OCI-LY1 (cell line): ENCODE data around the gene IGSF6.

Source experiments
- H2AFZ ChIP-seq: fragments of 200-600 bp; sonication (generic), shearing (Covaris generic); 2 replicates; pipeline ENCODE4 v1.6.0; 2014; ENCODE audit warnings: antibody characterized with exemption, mild to moderate bottlenecking, low read length
- H3F3A ChIP-seq: fragments of 200-600 bp; sonication (generic), shearing (Covaris generic); 2 replicates; pipeline ENCODE4 v1.6.0; 2014; ENCODE audit warnings: mild to moderate bottlenecking, antibody characterized with exemption, low read length, moderate library complexity; ENCODE audit not compliant: insufficient read depth
- H3K27ac ChIP-seq: fragments of 200-600 bp; sonication (generic); 2 replicates; pipeline ENCODE4 v1.5.1; 2014; ENCODE audit warnings: low read length, mixed run types, mild to moderate bottlenecking, low read depth; ENCODE audit not compliant: poor library complexity, severe bottlenecking
- H3K27me3 ChIP-seq: fragments of 200-600 bp; sonication (generic); 2 replicates; pipeline ENCODE4 v1.6.0; 2014; ENCODE audit warnings: antibody characterized with exemption, mild to moderate bottlenecking, low read length, moderate library complexity; ENCODE audit not compliant: insufficient read depth
- H3K36me3 ChIP-seq: fragments of 200-600 bp; sonication (generic); 2 replicates; pipeline ENCODE4 v1.6.1; 2014; ENCODE audit warnings: mild to moderate bottlenecking, antibody characterized with exemption, low read length, moderate library complexity, mixed read lengths; ENCODE audit not compliant: insufficient read depth
- H3K4me1 ChIP-seq: fragments of 200-600 bp; sonication (generic); 2 replicates; pipeline ENCODE4 v1.5.1; 2014; ENCODE audit warnings: mild to moderate bottlenecking, low read length, moderate library complexity; ENCODE audit not compliant: insufficient read depth, severe bottlenecking
- H3K4me2 ChIP-seq: fragments of 200-600 bp; sonication (generic), shearing (Covaris generic); 2 replicates; pipeline ENCODE4 v1.6.1; 2014; ENCODE audit warnings: low read length
- H3K4me3 ChIP-seq: fragments of 200-600 bp; sonication (generic); 2 replicates; pipeline ENCODE4 v1.5.1; 2014; ENCODE audit warnings: low read length, low read depth, mild to moderate bottlenecking, mixed read lengths; ENCODE audit not compliant: poor library complexity, severe bottlenecking
- H3K79me2 ChIP-seq: fragments of 200-600 bp; shearing (Covaris generic); 2 replicates; pipeline ENCODE4 v1.6.1; 2016; ENCODE audit warnings: mixed run types, low read length, mixed read lengths; ENCODE audit not compliant: insufficient read depth
- H3K9ac ChIP-seq: fragments of 200-600 bp; sonication (generic), shearing (Covaris generic); 2 replicates; pipeline ENCODE4 v1.6.1; 2014; ENCODE audit warnings: mild to moderate bottlenecking, low read length, mixed read lengths
- H3K9me2 ChIP-seq: fragments of 200-600 bp; sonication (generic), shearing (Covaris generic); 2 replicates; pipeline ENCODE4 v1.6.1; 2014; ENCODE audit warnings: low read depth, mild to moderate bottlenecking, low read length, mixed read lengths
- H3K9me3 ChIP-seq: fragments of 200-600 bp; shearing (Covaris generic); 2 replicates; pipeline ENCODE4 v1.6.1; 2014; ENCODE audit warnings: low read length, mixed read lengths
- H4K20me1 ChIP-seq: fragments of 200-600 bp; sonication (generic), shearing (Covaris generic); 2 replicates; pipeline ENCODE4 v1.6.0; 2016; ENCODE audit warnings: mild to moderate bottlenecking, low read length; ENCODE audit not compliant: insufficient read depth
- CTCF ChIP-seq: fragments of 200-600 bp; sonication (generic), shearing (Covaris generic); IDR thresholded peaks from 2 replicates; pipeline ENCODE4 v1.5.1; 2017; ENCODE audit warnings: mild to moderate bottlenecking, antibody characterized with exemption, low read length, moderate library complexity, mixed read lengths
- EZH2 ChIP-seq: fragments of 200-600 bp; sonication (generic), shearing (Covaris generic); IDR thresholded peaks from 2 replicates; pipeline ENCODE4 v1.8.0; 2017; ENCODE audit warnings: borderline replicate concordance, mixed run types, mild to moderate bottlenecking, antibody characterized with exemption, low read length, moderate library complexity, mixed read lengths

IGSF6 gene

GRCh38 chr16:21592191-21592590 lies 60.2 kb downstream of the IGSF6 start:
- H3K9me2 ChIP-seq: no peaks in the 10 kb centered on the region
- no peak overlapping the region for H3K4me2 ChIP-seq
- TF ChIP-seq EZH2 (no peak), CTCF (no peak)
- H3F3A ChIP-seq: no peaks in the 10 kb centered on the region
- H2AFZ ChIP-seq: no peak overlapping the region
- H3K9me3 ChIP-seq: no peaks in the 10 kb centered on the region
- peaks cover 27% of the 10 kb centered on the region for H3K4me1 ChIP-seq
- H4K20me1 ChIP-seq: no peaks in the 10 kb centered on the region
- no peak overlapping the region for H3K27ac ChIP-seq
- H3K36me3 ChIP-seq: no peaks in the 10 kb centered on the region
- no peak overlapping the region for H3K9ac ChIP-seq
- H3K4me3 ChIP-seq: no peak overlapping the region
- H3K79me2 ChIP-seq: no peaks in the 10 kb centered on the region
- H3K27me3 ChIP-seq: no peaks in the 10 kb centered on the region

GRCh38 chr16:21590796-21591195 lies 61.6 kb downstream of the IGSF6 start:
- no peak overlapping the region for H2AFZ ChIP-seq
- H3K4me2 ChIP-seq: no peak overlapping the region
- no peaks in the 10 kb centered on the region for H3K9me2 ChIP-seq
- H3K36me3 ChIP-seq: no peaks in the 10 kb centered on the region
- no peaks in the 10 kb centered on the region for H3K27me3 ChIP-seq
- H4K20me1 ChIP-seq: no peaks in the 10 kb centered on the region
- no peak overlapping the region for H3K27ac ChIP-seq
- no peaks in the 10 kb centered on the region for H3K79me2 ChIP-seq
- H3F3A ChIP-seq: no peaks in the 10 kb centered on the region
- peaks cover 21% of the 10 kb centered on the region for H3K4me1 ChIP-seq
- H3K4me3 ChIP-seq: no peak overlapping the region
- TF ChIP-seq EZH2 (no peak), CTCF (no peak)
- H3K9me3 ChIP-seq: no peaks in the 10 kb centered on the region
- no peak overlapping the region for H3K9ac ChIP-seq

- Histone ChIP-seq H4K20me1 (no peaks in the 10 kb centered on the region), H3F3A (no peaks in the 10 kb centered on the region), H3K4me1 (peaks cover 20% of the 10 kb centered on the region), H3K4me2 (no peak overlapping the region), H2AFZ (no peak overlapping the region), H3K79me2 (no peaks in the 10 kb centered on the region), H3K9ac (no peak overlapping the region), H3K9me3 (no peaks in the 10 kb centered on the region), H3K27me3 (no peaks in the 10 kb centered on the region), H3K4me3 (no peak overlapping the region), H3K27ac (no peak overlapping the region), H3K36me3 (no peaks in the 10 kb centered on the region), H3K9me2 (no peaks in the 10 kb centered on the region)
- no peak for TF ChIP-seq EZH2
- TF ChIP-seq CTCF: no peak
Observed at GRCh38 chr16:21590287-21590686, 62.1 kb downstream of the IGSF6 start.
